HCT116 (cell line): ENCODE results near the gene VWA5A. TPM values are rescaled to one million over a fixed set of nuclear protein-coding genes. Genes with fewer than 3 reads are reported as not detected.

Source experiments
- ATAC-seq: fragments of 200-7000 bp; cut with Tn5 transposase; 2 replicates; pipeline ENCODE4 v1.9.1; 2020; ENCODE audit warnings: mild to moderate bottlenecking, moderate library complexity
- BruUV-seq: library from RNA; stranded (reverse); fragments of 400-500 nt; replicated peaks from 2 replicates; lab custom pipeline; 2021; lab: Mats Ljungman, UMichigan
- CTCF ChIA-PET: fragments of 300-600 bp; sonication (Branson Sonifier 250); formaldehyde crosslinking; loops from one replicate; lab custom pipeline; 2021; ENCODE audit warnings: antibody characterized with exemption; lab: Charles Lee
- POLR2A ChIA-PET: fragments of 300-600, 350-600 bp; sonication (Branson Sonifier 250); formaldehyde crosslinking; loops from one replicate; lab custom pipeline; 2021; ENCODE audit warnings: antibody characterized with exemption; lab: Charles Lee
- RAD21 ChIA-PET, 2 experiments: fragments of 300-600 bp; sonication (Branson Sonifier 250); formaldehyde crosslinking; loops; one replicate each; lab custom pipeline; 2023; ENCODE audit warnings: low total read pairs in 2 of 2; ENCODE audit not compliant: uncharacterized antibody in 2 of 2, unreplicated experiment in 2 of 2, low non-redundant PET in 1 of 2; lab: Charles Lee
- DNase-seq: peaks from one replicate; pipeline ENCODE4 v3.0.0-alpha.2; 2010; ENCODE audit warnings: low read depth, low spot score
- H2AFZ ChIP-seq: fragments of 200-600 bp; shearing (Covaris generic), sonication (generic); 2 replicates; pipeline ENCODE4 v1.6.1; 2017; ENCODE audit warnings: low read depth, mixed run types, mixed read lengths, antibody characterized with exemption, low read length; ENCODE audit not compliant: poor library complexity, severe bottlenecking
- H3K27ac ChIP-seq: 2 replicates; pipeline ENCODE4 v1.5.1; 2012; ENCODE audit warnings: low read depth, low read length
- H3K27me3 ChIP-seq: fragments of 200-600 bp; sonication (generic); 2 replicates; pipeline ENCODE4 v1.6.1; 2016; ENCODE audit warnings: mixed run types, low read length, mixed read lengths; ENCODE audit not compliant: insufficient read depth
- H3K36me3 ChIP-seq, 2 experiments: fragments of 200-500 bp in 1 of 2; fragments of 200-600 bp in 1 of 2; sonication (Bioruptor generic) in 1 of 2; sonication (generic) in 1 of 2; 2 replicates each; pipeline versions ENCODE4 v1.5.1 to v1.6.1; 2014 to 2016; ENCODE audit warnings: low read length in 2 of 2, inconsistent platforms in 1 of 2, mixed read lengths in 1 of 2, mixed run types in 1 of 2; ENCODE audit not compliant: insufficient read depth in 2 of 2, control insufficient read depth in 1 of 2
- H3K4me1 ChIP-seq, 2 experiments: fragments of 200-600 bp in 1 of 2; sonication (generic) in 1 of 2; 2 replicates each; pipeline versions ENCODE4 v1.5.1 to v1.6.1; 2012 to 2017; ENCODE audit warnings: low read length in 2 of 2, inconsistent platforms in 1 of 2, mild to moderate bottlenecking in 1 of 2, mixed read lengths in 1 of 2, mixed run types in 1 of 2, moderate library complexity in 1 of 2; ENCODE audit not compliant: insufficient read depth in 2 of 2, control insufficient read depth in 1 of 2
- H3K4me2 ChIP-seq: fragments of 200-600 bp; sonication (generic); 2 replicates; pipeline ENCODE4 v1.6.1; 2017; ENCODE audit warnings: mixed run types, low read length, mixed read lengths
- H3K4me3 ChIP-seq, 2 experiments: fragments of 200-600 bp in 1 of 2; sonication (generic) in 1 of 2; replicated peaks in 1 of 2; 2 replicates each; pipeline ENCODE4 v1.5.1; 2011 to 2016; ENCODE audit warnings: low read length in 2 of 2, control low read depth in 1 of 2, low read depth in 1 of 2, mild to moderate bottlenecking in 1 of 2, mixed read lengths in 1 of 2, mixed run types in 1 of 2
- H3K79me2 ChIP-seq: fragments of 200-600 bp; sonication (generic); 2 replicates; pipeline ENCODE4 v1.6.1; 2017; ENCODE audit warnings: mild to moderate bottlenecking, mixed run types, low read length, moderate library complexity, mixed read lengths; ENCODE audit not compliant: insufficient read depth
- H3K9ac ChIP-seq: fragments of 200-600 bp; sonication (generic); 2 replicates; pipeline ENCODE4 v1.6.1; 2016; ENCODE audit warnings: low read length, mixed read lengths
- H3K9me2 ChIP-seq: fragments of 200-600 bp; sonication (generic), shearing (Covaris generic); 2 replicates; pipeline ENCODE4 v1.6.1; 2017; ENCODE audit warnings: mixed run types, mild to moderate bottlenecking, moderate library complexity; ENCODE audit not compliant: insufficient read depth
- H3K9me3 ChIP-seq, 2 experiments: fragments of 200-500 bp in 1 of 2; fragments of 200-600 bp in 1 of 2; sonication (Bioruptor generic) in 1 of 2; sonication (generic) in 1 of 2; 2 replicates each; pipeline ENCODE4 v1.6.1; 2014 to 2017; ENCODE audit warnings: low read length in 2 of 2, mixed read lengths in 2 of 2, inconsistent platforms in 1 of 2, low read depth in 1 of 2, mild to moderate bottlenecking in 1 of 2, mixed run types in 1 of 2, moderate library complexity in 1 of 2; ENCODE audit not compliant: control insufficient read depth in 1 of 2, insufficient read depth in 1 of 2
- H4K20me1 ChIP-seq: fragments of 200-600 bp; sonication (generic), shearing (Covaris generic); 2 replicates; pipeline ENCODE4 v1.6.1; 2017; ENCODE audit warnings: mixed run types, mild to moderate bottlenecking, moderate library complexity; ENCODE audit not compliant: insufficient read depth
- ATF3 ChIP-seq: IDR thresholded peaks from 2 replicates; pipeline ENCODE4 v1.6.1; 2012
- CBX3 ChIP-seq: IDR thresholded peaks from 2 replicates; pipeline ENCODE4 v1.6.1; 2012; ENCODE audit warnings: low read depth
- CEBPB ChIP-seq: IDR thresholded peaks from 2 replicates; pipeline ENCODE4 v1.6.1; 2012; ENCODE audit warnings: low read depth
- CTCF ChIP-seq, 3 experiments: fragments of 200-600 bp in 1 of 3; sonication (generic) in 1 of 3; IDR thresholded peaks in 2 of 3; conservative IDR thresholded peaks in 1 of 3; 2 replicates each; pipeline ENCODE4 v1.5.1; 2012 to 2017; ENCODE audit warnings: low read depth in 2 of 3, low read length in 2 of 3, antibody characterized with exemption in 1 of 3, borderline replicate concordance in 1 of 3, control low read depth in 1 of 3, mild to moderate bottlenecking in 1 of 3, mixed read lengths in 1 of 3, mixed run types in 1 of 3, moderate library complexity in 1 of 3; ENCODE audit not compliant: insufficient read depth in 1 of 3
- EGR1 ChIP-seq: IDR thresholded peaks from 2 replicates; pipeline ENCODE4 v1.6.1; 2012; ENCODE audit warnings: low read depth
- EZH2 ChIP-seq: fragments of 200-600 bp; sonication (generic); IDR thresholded peaks from 2 replicates; pipeline ENCODE4 v1.6.1; 2017; ENCODE audit warnings: antibody characterized with exemption, mixed run types
- MAX ChIP-seq: IDR thresholded peaks from 2 replicates; pipeline ENCODE4 v1.6.1; 2012
- POLR2A ChIP-seq: IDR thresholded peaks from 2 replicates; pipeline ENCODE4 v1.7.0; 2011; ENCODE audit warnings: borderline replicate concordance; ENCODE audit not compliant: insufficient read depth, insufficient read length; ENCODE audit errors: extremely low read depth
- POLR2AphosphoS5 ChIP-seq: IDR thresholded peaks from 2 replicates; pipeline ENCODE4 v1.6.1; 2011; ENCODE audit warnings: mild to moderate bottlenecking, low read depth, low read length, moderate library complexity
- RAD21 ChIP-seq: IDR thresholded peaks from 2 replicates; pipeline ENCODE4 v1.6.1; 2012; ENCODE audit warnings: low read depth, mild to moderate bottlenecking
- REST ChIP-seq: IDR thresholded peaks from 2 replicates; pipeline ENCODE4 v1.6.1; 2012; ENCODE audit warnings: low read depth
- SIN3A ChIP-seq: IDR thresholded peaks from 2 replicates; pipeline ENCODE4 v1.6.1; 2012; ENCODE audit warnings: low read depth
- SP1 ChIP-seq: IDR thresholded peaks from 2 replicates; pipeline ENCODE4 v1.6.1; 2012; ENCODE audit warnings: low read depth
- SRF ChIP-seq: IDR thresholded peaks from 2 replicates; pipeline ENCODE4 v1.6.1; 2012; ENCODE audit warnings: low read depth
- TCF7L2 ChIP-seq: IDR thresholded peaks from 2 replicates; pipeline ENCODE4 v1.7.0; 2011; ENCODE audit warnings: borderline replicate concordance, inconsistent platforms; ENCODE audit not compliant: insufficient read depth, insufficient read length; ENCODE audit errors: extremely low read depth
- YY1 ChIP-seq: IDR thresholded peaks from 2 replicates; pipeline ENCODE4 v1.6.1; 2011; ENCODE audit warnings: low read length, low read depth, moderate library complexity, mild to moderate bottlenecking; ENCODE audit not compliant: insufficient replicate concordance; ENCODE audit errors: extremely low read depth
- ZBTB33 ChIP-seq: IDR thresholded peaks from 2 replicates; pipeline ENCODE4 v1.6.1; 2011; ENCODE audit warnings: mild to moderate bottlenecking, low read length, moderate library complexity; ENCODE audit not compliant: insufficient replicate concordance; ENCODE audit errors: extremely low read depth
- ZFX ChIP-seq: fragments of 450-650 bp; IDR thresholded peaks from 2 replicates; pipeline ENCODE4 v1.6.1; 2017
- ZNF274 ChIP-seq: fragments of 200-500 bp; sonication (Bioruptor generic); IDR thresholded peaks from 2 replicates; pipeline ENCODE4 v1.6.1; 2014; ENCODE audit warnings: mild to moderate bottlenecking, low read depth, low read length, inconsistent platforms
- intact Hi-C: fragments of 100-400 bp; cut with micrococcal nuclease; formaldehyde crosslinking; loops from 2 replicates; pipeline ENCODE4 v1.10.0; 2022
- total RNA-seq: library from RNA; stranded (reverse); gene quantifications from one replicate; pipeline ENCODE4 v1.2.1, GENCODE V29; 2021; ENCODE audit not compliant: unreplicated experiment

VWA5A gene
- total RNA-seq, 1 experiment from 2014 or later: 5.0 TPM

- no peak for ATAC-seq
- Histone ChIP-seq H3K4me2 (no peak overlapping the region), H2AFZ (no peak overlapping the region), H3K4me1 (peaks cover 0 to 5% of the 10 kb centered on the region in 2 experiments; a peak in 2 of 4 replicates), H3K9me3 (no peaks in the 10 kb centered on the region), H3K4me3 (no peak overlapping the region), H3K27ac (no peak overlapping the region), H3K9ac (no peak overlapping the region), H3K36me3 (no peaks in the 10 kb centered on the region), H4K20me1 (no peaks in the 10 kb centered on the region), H3K9me2 (no peaks in the 10 kb centered on the region), H3K27me3 (peaks cover 26% of the 10 kb centered on the region), H3K79me2 (no peaks in the 10 kb centered on the region)
- ChIA-PET RAD21 (interaction anchor here in 1 of 2 experiments (1.4 kb wide), 1 partner anchor 123 kb away, joined by 7 read pairs; no protein-coding TSS in a partner anchor), CTCF (interaction anchor here (0.6 to 2.3 kb wide), 15 partner anchors 8 to 337 kb away, joined by 3 to 26 read pairs (median 6); partner anchors contain the start of gene VWA5A), POLR2A (no interaction called here)
- intact Hi-C loops: loop anchor here (1.0 to 5.0 kb wide), 3 partner anchors 124 to 516 kb away; no protein-coding TSS in a partner anchor
- DNase-seq: no peak
- no TSS peak for BruUV-seq
- TF ChIP-seq TCF7L2 (no peak), REST (no peak), POLR2A (no peak), SIN3A (no peak), ATF3 (no peak), EZH2 (no peak), SP1 (no peak), ZFX (no peak), SRF (no peak), CTCF (IDR thresholded peaks at IDR 0.05 in 2 of 3, conservative IDR thresholded peaks at IDR 0.05 in 1 of 3; ENCODE audit: borderline replicate concordance in 1 of 3, insufficient read depth in 1 of 3, low read depth in 2 of 3, low read length in 2 of 3) (no peak), RAD21 (no peak), CBX3 (no peak), EGR1 (no peak), POLR2AphosphoS5 (no peak), YY1 (no peak), MAX (no peak), ZBTB33 (no peak), CEBPB (no peak), ZNF274 (no peak)
Observed at GRCh38 chr11:124071623-124071948, 43.7 kb upstream of the VWA5A start.
